ENCODE measurements around the gene RTP2. TPM values are rescaled to one million over a fixed set of nuclear protein-coding genes. Genes with fewer than 3 reads are reported as not detected.

RTP2 gene
- total and polyA plus RNA-seq, 2 of the 4 experiments (the other 2 are of a cell fraction), result not detected

GRCh38 chr3:187718802-187719201 lies 16.4 kb upstream of the RTP2 start:
- H3K4me3 ChIP-seq (ENCODE audit: insufficient read depth, low read depth, low read length), result no peak overlapping the region
- no peak overlapping the region for H3K14ac ChIP-seq (replicated peaks; ENCODE audit: low read depth, low read length)
- ChIA-PET POLR2A (ENCODE audit: unreplicated experiment) (no interaction called here), CTCF (interaction anchor here (1.8 kb wide), 1 partner anchor 16 kb away, joined by 3 read pairs; no protein-coding TSS in a partner anchor)
- H2AFZ ChIP-seq (replicated peaks; ENCODE audit: low read length, poor library complexity), result no peak overlapping the region
- no peak overlapping the region for H3K9ac ChIP-seq (ENCODE audit: low read depth, low read length)
- no peak overlapping the region for H2BK15ac ChIP-seq (ENCODE audit: low read depth, low read length)
- no peak overlapping the region for H3K27ac ChIP-seq (ENCODE audit: insufficient read depth, low read length)
- no peak overlapping the region for H2BK5ac ChIP-seq (ENCODE audit: low read depth, low read length, poor library complexity, severe bottlenecking)
- H3K4me1 ChIP-seq (ENCODE audit: control insufficient read depth, insufficient read depth, low read length), result peaks cover 2% of the 10 kb centered on the region; the same call in 1 of the 2 replicates
- H3K36me3 ChIP-seq (ENCODE audit: control insufficient read depth, insufficient read depth, low read length), result peaks cover 24% of the 10 kb centered on the region
- H3K4ac ChIP-seq (ENCODE audit: low read depth, low read length), result no peak overlapping the region
- H3K23ac ChIP-seq (ENCODE audit: low read depth, low read length), result no peak overlapping the region
- ATAC-seq (ENCODE audit: low read depth), result no peak
- no TSS peak for BruUV-seq (replicated peaks)
- H4K20me1 ChIP-seq (ENCODE audit: insufficient read depth, low read length), result no peaks in the 10 kb centered on the region
- no peaks in the 10 kb centered on the region for H3K9me1 ChIP-seq (ENCODE audit: insufficient read depth, low read length)
- no peak for DNase-seq
- H3K18ac ChIP-seq (ENCODE audit: low read depth, low read length), result no peak overlapping the region
- no peak overlapping the region for H3K56ac ChIP-seq (ENCODE audit: extremely low read depth, insufficient read depth, low read length)
- no peak overlapping the region for H4K5ac ChIP-seq (ENCODE audit: low read depth, low read length)
- dilution Hi-C loops (cut with HindIII; ENCODE audit: low sequenced_read_pairs, unreplicated experiment), result no loop called here
- intact Hi-C loops (cut with micrococcal nuclease), result no loop called here
- H2BK20ac ChIP-seq (ENCODE audit: low read depth, low read length), result no peak overlapping the region
- in situ Hi-C loops (cut with MboI; ENCODE audit: low sequenced_read_pairs), result loop anchor here (25.0 kb wide), 1 partner anchor 1518 kb away; no protein-coding TSS in a partner anchor
- no peak overlapping the region for H2BK120ac ChIP-seq (ENCODE audit: low read depth, low read length)
- H3K9me3 ChIP-seq (ENCODE audit: control insufficient read depth, insufficient read depth, low read length), result no peaks in the 10 kb centered on the region
- H3K27me3 ChIP-seq (ENCODE audit: control insufficient read depth, insufficient read depth, low read length), result peaks cover 3% of the 10 kb centered on the region; the same call in 1 of the 2 replicates
- no peak overlapping the region for H4K91ac ChIP-seq (ENCODE audit: insufficient read depth, low read depth, low read length)
- no peak overlapping the region for H3K4me2 ChIP-seq (ENCODE audit: low read depth, low read length)
- no peak overlapping the region for H2AK9ac ChIP-seq (replicated peaks; ENCODE audit: low read depth, low read length, poor library complexity)
- no peak overlapping the region for H2AK5ac ChIP-seq (ENCODE audit: low read depth, low read length)
- H3K79me1 ChIP-seq (ENCODE audit: low read depth in 1 of 2, low read length in 2 of 2), result 0 out of 4 replicates have a peak, but pooled peaks cover 0 to 4% of the 10 kb centered on the region in 2 experiments
- H4K8ac ChIP-seq (ENCODE audit: low read depth in 2 of 2, low read length in 2 of 2), result no peak overlapping the region
- TF ChIP-seq CTCF (conservative IDR thresholded peaks at IDR 0.05; ENCODE audit: low read depth, low read length), result no peak
- no peak for TF ChIP-seq RFX5 (IDR thresholded peaks at IDR 0.05; ENCODE audit: low read depth, low read length)
- no peak for TF ChIP-seq RAD21 (IDR thresholded peaks at IDR 0.05; ENCODE audit: low read length)
- TF ChIP-seq NFE2L2 (IDR thresholded peaks at IDR 0.05; ENCODE audit: low read depth, low read length), result no peak
- TF ChIP-seq MAZ (IDR thresholded peaks at IDR 0.05; ENCODE audit: borderline replicate concordance, low read depth, low read length), result no peak
- no peak for TF ChIP-seq MXI1 (IDR thresholded peaks at IDR 0.05; ENCODE audit: borderline replicate concordance, low read depth, low read length)
- no peak for TF ChIP-seq USF2 (IDR thresholded peaks at IDR 0.05; ENCODE audit: low read depth, low read length)
- no peak for TF ChIP-seq RCOR1 (IDR thresholded peaks at IDR 0.05; ENCODE audit: insufficient replicate concordance, low read length)
- TF ChIP-seq SMC3 (IDR thresholded peaks at IDR 0.05; ENCODE audit: low read depth, low read length), result no peak
- no peak for TF ChIP-seq BHLHE40 (IDR thresholded peaks at IDR 0.05; ENCODE audit: low read depth, low read length)
- TF ChIP-seq MAFK (IDR thresholded peaks at IDR 0.05; ENCODE audit: low read depth, low read length), result no peak
- TF ChIP-seq FOS (IDR thresholded peaks at IDR 0.05; ENCODE audit: low read depth, low read length), result no peak
- no peak for TF ChIP-seq CEBPB (IDR thresholded peaks at IDR 0.05; ENCODE audit: low read depth, low read length)
- WGBS, 2 experiments (ENCODE audit: extremely low coverage in 2 of 2, insufficient read length in 1 of 2), result no CpG with 5 or more reads among the region's 5 CpGs
